Endothelial cell of umbilical vein (primary cell): ENCODE measurements around the gene MISP. TPM values are rescaled to one million over a fixed set of nuclear protein-coding genes. Genes with fewer than 3 reads are reported as not detected.

ENCODE experiments used
- BruUV-seq: library from RNA; stranded (reverse); fragments of 400-500 nt; replicated peaks from 2 replicates; lab custom pipeline; 2021; lab: Mats Ljungman, UMichigan
- CTCF ChIA-PET: fragments of 300-600, 350-600 bp; sonication (Branson Sonifier 250); formaldehyde crosslinking; loops from one replicate; lab custom pipeline; 2021; ENCODE audit warnings: antibody characterized with exemption, inconsistent platforms; lab: Charles Lee
- POLR2A ChIA-PET: fragments of 300-600, 350-600 bp; sonication (Branson Sonifier 250); formaldehyde crosslinking; loops from one replicate; lab custom pipeline; 2021; ENCODE audit warnings: antibody characterized with exemption, inconsistent platforms; lab: Charles Lee
- DNase-seq: peaks from one replicate; pipeline ENCODE4 v3.0.0-alpha.2; 2011; ENCODE audit warnings: low read depth, low spot score
- FAIRE-seq: peaks from 2 replicates; lab custom pipeline; 2011; peaks lifted over from hg19 to GRCh38; lab: Jason Lieb, UNC
- H2AFZ ChIP-seq: 2 replicates; pipeline ENCODE4 v1.6.0; 2012; ENCODE audit warnings: low read depth, low read length, control low read depth, inconsistent platforms
- H3K27ac ChIP-seq: 2 replicates; pipeline ENCODE4 v1.5.1; 2011; ENCODE audit warnings: low read depth, mild to moderate bottlenecking, control low read depth, low read length, moderate library complexity; ENCODE audit not compliant: insufficient read depth
- H3K27me3 ChIP-seq, 2 experiments: 2 replicates each; pipeline versions ENCODE4 v1.6.0 to v1.6.1; 2011; ENCODE audit warnings: low read length in 2 of 2, mixed read lengths in 1 of 2; ENCODE audit not compliant: control insufficient read depth in 2 of 2, insufficient read depth in 2 of 2
- H3K36me3 ChIP-seq, 2 experiments: 2 replicates in 1 of 2; 3 replicates in 1 of 2; pipeline ENCODE4 v1.5.1; 2011; ENCODE audit warnings: low read length in 2 of 2, mild to moderate bottlenecking in 1 of 2, moderate library complexity in 1 of 2; ENCODE audit not compliant: control insufficient read depth in 2 of 2, insufficient read depth in 2 of 2; ENCODE audit errors: extremely low read depth in 1 of 2
- H3K4me1 ChIP-seq: 3 replicates; pipeline ENCODE4 v1.5.1; 2011; ENCODE audit warnings: mild to moderate bottlenecking, low read length; ENCODE audit not compliant: control insufficient read depth, insufficient read depth; ENCODE audit errors: extremely low read depth
- H3K4me2 ChIP-seq: 2 replicates; pipeline ENCODE4 v1.6.1; 2011; ENCODE audit warnings: low read length, control low read depth, mixed read lengths; ENCODE audit not compliant: insufficient read depth
- H3K4me3 ChIP-seq, 3 experiments: fragments of 200-600 bp in 1 of 3; sonication (generic), shearing (Covaris generic) in 1 of 3; replicated peaks in 1 of 3; 2 replicates each; pipeline ENCODE4 v1.5.1; 2011 to 2016; ENCODE audit warnings: control low read depth in 3 of 3, low read length in 3 of 3, mild to moderate bottlenecking in 2 of 3, inconsistent platforms in 1 of 3, low read depth in 1 of 3, moderate library complexity in 1 of 3; ENCODE audit not compliant: insufficient read depth in 1 of 3
- H3K79me2 ChIP-seq: 2 replicates; pipeline ENCODE4 v1.6.0; 2012; ENCODE audit warnings: low read length, inconsistent platforms; ENCODE audit not compliant: control insufficient read depth, insufficient read depth
- H3K9ac ChIP-seq: replicated peaks from 2 replicates; pipeline ENCODE3; 2011; ENCODE audit warnings: low read length, control low read depth; ENCODE audit not compliant: insufficient read depth; ENCODE audit errors: extremely low read depth
- H3K9me1 ChIP-seq: replicated peaks from 3 replicates; pipeline ENCODE4 v1.6.0; 2011; ENCODE audit warnings: mild to moderate bottlenecking, low read length; ENCODE audit not compliant: control insufficient read depth, insufficient read depth; ENCODE audit errors: extremely low read depth
- H3K9me3 ChIP-seq: replicated peaks from 2 replicates; pipeline ENCODE4 v1.5.1; 2012; ENCODE audit warnings: low read length, inconsistent platforms; ENCODE audit not compliant: control insufficient read depth, insufficient read depth
- H4K20me1 ChIP-seq: replicated peaks from 2 replicates; pipeline ENCODE3; 2011; ENCODE audit warnings: mild to moderate bottlenecking, low read length; ENCODE audit not compliant: control insufficient read depth, insufficient read depth; ENCODE audit errors: extremely low read depth
- CTCF ChIP-seq, 2 donors: IDR thresholded peaks; 1 replicate in 1 of 2; 2 replicates in 1 of 2; pipeline ENCODE4 v1.5.1; 2011; ENCODE audit warnings: low read length in 2 of 2, mild to moderate bottlenecking in 2 of 2, moderate library complexity in 2 of 2, control low read depth in 1 of 2, inconsistent platforms in 1 of 2, low read depth in 1 of 2; ENCODE audit not compliant: insufficient read depth in 1 of 2; ENCODE audit errors: extremely low read depth in 1 of 2
- EZH2 ChIP-seq: IDR thresholded peaks from 2 replicates; pipeline ENCODE4 v1.6.1; 2012; ENCODE audit warnings: borderline replicate concordance, low read depth, mild to moderate bottlenecking, moderate library complexity, low read length, inconsistent platforms; ENCODE audit not compliant: severe bottlenecking
- FOS ChIP-seq: IDR thresholded peaks from 2 replicates; pipeline ENCODE4 v1.6.1; 2011; ENCODE audit warnings: mild to moderate bottlenecking, low read length, moderate library complexity, borderline replicate concordance; ENCODE audit not compliant: insufficient read depth
- GATA2 ChIP-seq: IDR thresholded peaks from 2 replicates; pipeline ENCODE4 v1.7.0; 2011; ENCODE audit warnings: low read depth, mild to moderate bottlenecking, moderate library complexity, mixed read lengths, low read length; ENCODE audit not compliant: insufficient read length, insufficient read depth
- JUN ChIP-seq: IDR thresholded peaks from 2 replicates; pipeline ENCODE4 v1.6.1; 2011; ENCODE audit warnings: borderline replicate concordance, low read depth; ENCODE audit not compliant: insufficient read length, insufficient read depth
- MAX ChIP-seq: IDR thresholded peaks from 2 replicates; pipeline ENCODE4 v1.6.1; 2011; ENCODE audit not compliant: insufficient read depth, insufficient read length
- MYC ChIP-seq: IDR thresholded peaks from one replicate; pipeline ENCODE4 v1.6.1; 2011; ENCODE audit warnings: mild to moderate bottlenecking, low read depth, low read length
- POLR2A ChIP-seq: IDR thresholded peaks from 2 replicates; pipeline ENCODE4 v1.6.1; 2012; ENCODE audit warnings: low read depth, mild to moderate bottlenecking, control low read depth, low read length
- POLR2AphosphoS5 ChIP-seq: IDR thresholded peaks from 2 replicates; pipeline ENCODE4 v1.6.1; 2012; ENCODE audit warnings: low read depth, mild to moderate bottlenecking, control low read depth, low read length, moderate library complexity; ENCODE audit not compliant: insufficient read depth
- dilution Hi-C: fragments of 300-500 bp; cut with MboI; formaldehyde crosslinking; loops from one replicate; pipeline ENCODE4 v1.15.0; 2019; ENCODE audit warnings: low sequenced_read_pairs; ENCODE audit not compliant: extremely low pct_ligation_motif_present
- intact Hi-C: fragments of 100-400 bp; cut with micrococcal nuclease; formaldehyde crosslinking; loops from one replicate; pipeline ENCODE4 v1.10.0; 2022
- polyA plus RNA-seq, 4 experiments: library from polyadenylated mRNA; depleted of rRNA in 3 of 4; stranded (reverse) in 3 of 4; unstranded in 1 of 4; fragments of >200 nt; gene quantifications; 2 replicates each; pipeline versions ENCODE4 v1.2.1 to v1.2.3, GENCODE V29; 2011 to 2012; ENCODE audit warnings: missing spikeins in 1 of 4
- total RNA-seq: library from RNA; stranded (reverse); gene quantifications from 2 replicates; pipeline ENCODE4 v1.2.3, GENCODE V29; 2021

Gene MISP
- total and polyA plus RNA-seq, 2 donors (not counting 3 experiments of a cell fraction or from before 2014, with no cell fraction given), result not detected

- dilution Hi-C loops (no loop called here), intact Hi-C loops (no loop called here)
- no peak for FAIRE-seq
- Histone ChIP-seq H3K9ac (no peak overlapping the region), H4K20me1 (no peaks in the 10 kb centered on the region), H3K79me2 (no peaks in the 10 kb centered on the region), H3K4me3 (no peak overlapping the region), H3K9me3 (no peaks in the 10 kb centered on the region), H3K4me2 (no peak overlapping the region), H3K4me1 (no peaks in the 10 kb centered on the region), H3K27me3 (no peaks in the 10 kb centered on the region), H3K9me1 (no peaks in the 10 kb centered on the region), H2AFZ (no peak overlapping the region), H3K36me3 (no peaks in the 10 kb centered on the region), H3K27ac (no peak overlapping the region)
- DNase-seq, result no peak
- ChIA-PET CTCF (no interaction called here), POLR2A (no interaction called here)
- no TSS peak for BruUV-seq
- TF ChIP-seq EZH2 (no peak), JUN (no peak), MYC (no peak), CTCF (IDR thresholded peaks at IDR 0.05; ENCODE audit: extremely low read depth in 1 of 2, insufficient read depth in 1 of 2, low read depth in 1 of 2, low read length in 2 of 2) (no peak), MAX (no peak), POLR2A (no peak), GATA2 (no peak), POLR2AphosphoS5 (no peak), FOS (no peak)
These were observed 13.4 kb downstream of the MISP start for GRCh38 chr19:764301-764700.
